Peyer's patch (tissue), 4 donors: ENCODE results near the gene LCN6.

Experiments used
- CTCF ChIP-seq, 6 experiments: fragments of 450-650 bp in 4 of 6; fragments of 200-600 bp in 2 of 6; sonication (generic) in 1 of 6; IDR thresholded peaks; one replicate each; pipeline ENCODE4 v1.5.1; 2017 to 2019; ENCODE audit warnings: antibody characterized with exemption in 6 of 6, mild to moderate bottlenecking in 3 of 6, moderate library complexity in 1 of 6
- POLR2A ChIP-seq, 2 donors: fragments of 450-650 bp; IDR thresholded peaks; one replicate each; pipeline ENCODE4 v1.5.1; 2017; ENCODE audit warnings: antibody characterized with exemption in 2 of 2, mild to moderate bottlenecking in 2 of 2, moderate library complexity in 2 of 2

GRCh38 chr9:136796238-136796774, 48.0 kb upstream of the LCN6 start, which contains the start of gene CCDC183:
- TF ChIP-seq POLR2A (IDR thresholded peaks at IDR 0.05), result no peak
- TF ChIP-seq CTCF (IDR thresholded peaks at IDR 0.05), result no peak
